Cardiac fibroblast (primary cell): ENCODE data around the gene ACSL6.

Experiments
- DNase-seq, 2 donors: peaks; one replicate each; pipeline versions ENCODE4 v3.0.0 to v3.0.0-alpha.2; 2010; ENCODE audit warnings: low read depth in 2 of 2
- H3K4me3 ChIP-seq, 2 donors: replicated peaks in 1 of 2; 1 replicate in 1 of 2; 2 replicates in 1 of 2; pipeline ENCODE4 v1.5.1; 2011; ENCODE audit warnings: low read depth in 2 of 2, low read length in 2 of 2, mild to moderate bottlenecking in 2 of 2, moderate library complexity in 1 of 2
- TF ChIP-seq, protein P1 (sequence below): IDR thresholded peaks from one replicate; pipeline ENCODE4 v1.5.1; 2011; ENCODE audit warnings: low read depth, mild to moderate bottlenecking, low read length, inconsistent platforms

ACSL6 gene

GRCh38 chr5:132025403-132025971 lies 14.0 kb upstream of the ACSL6 start:
- no peak for DNase-seq
- TF ChIP-seq, protein P1, sequence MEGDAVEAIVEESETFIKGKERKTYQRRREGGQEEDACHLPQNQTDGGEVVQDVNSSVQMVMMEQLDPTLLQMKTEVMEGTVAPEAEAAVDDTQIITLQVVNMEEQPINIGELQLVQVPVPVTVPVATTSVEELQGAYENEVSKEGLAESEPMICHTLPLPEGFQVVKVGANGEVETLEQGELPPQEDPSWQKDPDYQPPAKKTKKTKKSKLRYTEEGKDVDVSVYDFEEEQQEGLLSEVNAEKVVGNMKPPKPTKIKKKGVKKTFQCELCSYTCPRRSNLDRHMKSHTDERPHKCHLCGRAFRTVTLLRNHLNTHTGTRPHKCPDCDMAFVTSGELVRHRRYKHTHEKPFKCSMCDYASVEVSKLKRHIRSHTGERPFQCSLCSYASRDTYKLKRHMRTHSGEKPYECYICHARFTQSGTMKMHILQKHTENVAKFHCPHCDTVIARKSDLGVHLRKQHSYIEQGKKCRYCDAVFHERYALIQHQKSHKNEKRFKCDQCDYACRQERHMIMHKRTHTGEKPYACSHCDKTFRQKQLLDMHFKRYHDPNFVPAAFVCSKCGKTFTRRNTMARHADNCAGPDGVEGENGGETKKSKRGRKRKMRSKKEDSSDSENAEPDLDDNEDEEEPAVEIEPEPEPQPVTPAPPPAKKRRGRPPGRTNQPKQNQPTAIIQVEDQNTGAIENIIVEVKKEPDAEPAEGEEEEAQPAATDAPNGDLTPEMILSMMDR: no peak

DNA sequence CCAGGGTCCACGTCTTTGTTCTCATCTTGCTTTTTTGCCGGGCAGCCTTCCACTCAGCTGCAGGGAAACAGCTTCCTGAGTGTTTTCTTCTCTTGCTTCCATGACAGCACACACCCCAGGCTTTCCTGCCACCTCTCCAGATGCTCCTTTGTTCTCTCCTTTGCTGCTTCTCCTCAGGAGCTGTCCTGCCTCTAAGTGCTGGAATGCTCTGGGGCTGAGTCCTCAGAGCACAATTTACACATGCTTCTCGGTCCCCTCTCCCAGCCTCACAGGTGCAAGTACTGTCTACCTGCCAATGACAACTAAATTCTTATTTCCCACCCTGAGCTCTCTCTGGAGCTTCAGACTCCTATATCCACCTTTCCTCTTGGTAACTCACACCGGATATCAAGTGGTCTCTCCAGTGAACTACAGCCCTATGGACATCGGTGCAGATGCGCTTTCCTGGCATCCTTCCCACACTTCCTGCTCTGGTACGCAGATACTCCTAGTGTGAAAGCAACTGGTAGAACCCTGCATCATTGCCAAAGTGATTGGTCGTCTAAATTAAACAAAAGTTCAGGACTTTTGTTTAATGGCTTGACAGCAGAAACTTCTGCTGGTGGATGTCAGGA lies 13.4 kb upstream of the ACSL6 start:
- TF ChIP-seq, protein P1: no peak
- DNase-seq: no peak
- no peak overlapping the region for H3K4me3 ChIP-seq

More at GRCh38 chr5:132025403-132025971, 14.0 kb upstream of the ACSL6 start:
- H3K4me3 ChIP-seq: no peak overlapping the region

DNA sequence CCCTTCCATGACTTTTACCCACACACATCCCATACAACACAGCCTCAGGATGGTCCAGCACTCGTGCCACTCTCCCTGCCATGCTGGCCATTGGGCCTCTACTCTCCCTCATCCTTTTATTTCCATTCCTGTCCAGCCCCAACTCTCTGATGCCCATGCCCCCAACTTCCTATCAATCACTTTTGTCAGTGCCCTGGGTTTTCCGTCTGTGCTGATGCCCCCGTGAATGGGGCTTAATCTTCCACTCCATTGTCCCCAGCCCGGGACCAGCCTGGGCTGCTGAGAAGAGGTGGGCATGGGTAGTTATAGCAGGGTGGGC lies 12.6 kb upstream of the ACSL6 start:
- H3K4me3 ChIP-seq: no peak overlapping the region
- no peak for DNase-seq
- TF ChIP-seq, protein P1: no peak

DNA sequence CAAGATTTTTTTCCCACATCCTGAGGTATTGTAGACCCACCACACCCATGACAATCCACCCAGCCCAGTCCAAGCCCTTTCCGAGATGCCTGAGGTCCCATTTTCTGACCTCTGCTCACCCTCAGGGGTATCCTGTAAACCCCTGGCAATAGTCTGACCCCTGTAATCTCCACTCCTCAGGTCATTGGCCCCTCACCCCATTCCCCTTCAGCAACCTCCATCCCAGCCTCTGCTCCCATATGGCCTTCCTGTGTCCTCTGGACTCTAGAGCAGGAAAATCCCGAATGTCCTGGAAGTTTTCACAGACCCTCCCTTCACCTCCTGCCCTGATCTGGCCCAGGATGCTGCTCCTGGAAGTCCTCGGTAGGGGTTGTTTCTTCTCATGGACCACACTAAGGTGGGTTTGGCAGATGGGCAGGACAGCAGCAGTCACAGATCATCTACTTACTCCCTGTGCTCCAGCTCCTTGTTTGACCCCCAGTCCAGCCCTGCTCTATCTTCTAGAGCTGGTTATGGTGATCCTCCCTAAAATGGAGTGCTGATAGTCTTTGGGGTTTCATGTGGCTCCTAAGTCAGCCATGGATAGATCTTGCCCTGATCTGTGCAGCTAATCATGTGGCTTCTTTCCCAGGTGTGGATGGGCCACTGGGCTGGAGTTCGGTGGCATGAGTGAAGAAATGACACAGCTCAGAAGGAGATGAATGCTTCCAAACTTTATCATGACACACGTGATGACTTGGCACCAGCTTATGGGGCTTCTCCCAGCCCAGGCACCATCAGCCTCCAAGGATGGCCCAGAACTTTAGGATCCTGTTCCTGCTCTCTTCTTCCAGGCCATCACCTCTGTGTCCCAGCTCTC lies 12.0 kb upstream of the ACSL6 start:
- TF ChIP-seq, protein P1: no peak
- no peak for DNase-seq
- H3K4me3 ChIP-seq: no peak overlapping the region

GRCh38 chr5:132022737-132023136 lies 11.3 kb upstream of the ACSL6 start:
- H3K4me3 ChIP-seq: no peak overlapping the region
- DNase-seq: no peak
- TF ChIP-seq, protein P1: no peak

DNA sequence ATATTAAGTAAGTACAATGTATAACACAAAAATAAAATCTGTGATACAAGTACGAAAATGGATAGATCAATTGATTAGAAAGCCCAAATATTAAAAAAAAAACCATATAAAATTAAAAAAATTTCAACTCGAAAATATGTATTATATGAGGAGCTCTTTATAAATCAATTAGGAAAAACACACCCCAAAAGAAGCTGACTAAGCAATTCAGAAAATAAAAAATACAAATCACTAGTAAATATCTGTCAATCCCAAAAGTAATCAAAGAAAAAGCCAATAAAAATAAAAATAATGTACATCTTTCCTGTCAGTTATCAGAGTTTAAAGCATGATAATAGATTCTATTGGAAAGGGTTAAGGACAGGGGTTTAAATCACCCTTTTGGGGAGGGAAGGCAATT lies 10.2 kb upstream of the ACSL6 start:
- DNase-seq: no peak
- no peak overlapping the region for H3K4me3 ChIP-seq
- TF ChIP-seq, protein P1: no peak
